ENCODE data around the gene DMBT1.

GRCh38 chr10:122632031-122632430 is 71.5 kb downstream of the DMBT1 start:
- TF ChIP-seq CTCF (conservative IDR thresholded peaks at IDR 0.05) (no peak), ZFX (IDR thresholded peaks at IDR 0.05) (no peak)
